SK-N-SH (cell line): ENCODE data around the gene MRPL53. TPM values are rescaled to one million over a fixed set of nuclear protein-coding genes. Genes with fewer than 3 reads are reported as not detected.

Source experiments
- CTCF ChIA-PET: fragments of 300-600, 350-600 bp; formaldehyde crosslinking; extraction: SDS; loops from one replicate; lab custom pipeline; 2021; lab: Yijun Ruan, JAX
- POLR2A ChIA-PET: fragments of 350-600 bp; sonication (Branson Sonifier 250); formaldehyde crosslinking; extraction: SDS; loops from one replicate; lab custom pipeline; 2020; ENCODE audit warnings: antibody characterized with exemption, inconsistent platforms; lab: Yijun Ruan, JAX
- DNase-seq: peaks from one replicate; pipeline ENCODE4 v3.0.0; 2012
- H2AFZ ChIP-seq: fragments of 200-600 bp; sonication (generic); 2 replicates; pipeline ENCODE4 v1.8.1; 2016; ENCODE audit warnings: antibody characterized with exemption, mild to moderate bottlenecking, low read depth
- H3F3A ChIP-seq: fragments of 200-600 bp; sonication (generic); replicated peaks from 2 replicates; pipeline ENCODE3; 2016; ENCODE audit warnings: antibody characterized with exemption, mild to moderate bottlenecking; ENCODE audit not compliant: insufficient read depth
- H3K27ac ChIP-seq, 2 experiments: fragments of 200-500 bp in 1 of 2; fragments of 200-600 bp in 1 of 2; sonication (Bioruptor generic) in 1 of 2; sonication (generic), shearing (Covaris generic) in 1 of 2; 2 replicates each; pipeline versions ENCODE4 v1.5.1 to v1.6.1; 2014 to 2016; ENCODE audit warnings: low read depth in 2 of 2, inconsistent platforms in 1 of 2, low read length in 1 of 2, mild to moderate bottlenecking in 1 of 2, mixed read lengths in 1 of 2
- H3K27me3 ChIP-seq: fragments of 200-600 bp; sonication (generic), shearing (Covaris generic); 2 replicates; pipeline ENCODE4 v1.6.1; 2016; ENCODE audit warnings: mixed run types; ENCODE audit not compliant: insufficient read depth
- H3K36me3 ChIP-seq, 2 experiments: fragments of 200-500 bp in 1 of 2; fragments of 200-600 bp in 1 of 2; sonication (Bioruptor generic) in 1 of 2; sonication (generic) in 1 of 2; replicated peaks in 1 of 2; 2 replicates each; pipeline versions ENCODE3 to v1.5.1; 2014 to 2016; ENCODE audit warnings: low read length in 1 of 2, mild to moderate bottlenecking in 1 of 2; ENCODE audit not compliant: insufficient read depth in 2 of 2, control insufficient read depth in 1 of 2
- H3K4me1 ChIP-seq, 2 experiments: fragments of 200-500 bp in 1 of 2; fragments of 200-600 bp in 1 of 2; sonication (Bioruptor generic) in 1 of 2; sonication (generic), shearing (Covaris generic) in 1 of 2; 2 replicates each; pipeline versions ENCODE4 v1.5.1 to v1.6.1; 2014 to 2016; ENCODE audit warnings: low read depth in 1 of 2, low read length in 1 of 2, mixed run types in 1 of 2; ENCODE audit not compliant: insufficient read depth in 2 of 2, control insufficient read depth in 1 of 2
- H3K4me2 ChIP-seq: fragments of 200-600 bp; sonication (generic), shearing (Covaris generic); 2 replicates; pipeline ENCODE4 v1.6.1; 2017; ENCODE audit warnings: mixed run types
- H3K4me3 ChIP-seq, 2 experiments: fragments of 200-500 bp in 1 of 2; fragments of 200-600 bp in 1 of 2; sonication (Bioruptor generic) in 1 of 2; sonication (generic), shearing (Covaris generic) in 1 of 2; 2 replicates each; pipeline versions ENCODE4 v1.5.1 to v1.8.1; 2014 to 2016; ENCODE audit warnings: low read depth in 2 of 2, inconsistent platforms in 1 of 2, low read length in 1 of 2, mild to moderate bottlenecking in 1 of 2, mixed read lengths in 1 of 2, moderate library complexity in 1 of 2
- H3K79me2 ChIP-seq: fragments of 200-600 bp; sonication (generic); 2 replicates; pipeline ENCODE4 v1.8.1; 2017; ENCODE audit warnings: mild to moderate bottlenecking; ENCODE audit not compliant: insufficient read depth
- H3K9ac ChIP-seq: fragments of 200-600 bp; sonication (generic); 2 replicates; pipeline ENCODE4 v1.6.1; 2017; ENCODE audit warnings: mixed run types
- H3K9me2 ChIP-seq: fragments of 200-600 bp; sonication (generic); 2 replicates; pipeline ENCODE4 v1.6.1; 2017; ENCODE audit warnings: mixed run types
- H3K9me3 ChIP-seq: fragments of 200-600 bp; sonication (generic); 2 replicates; pipeline ENCODE4 v1.6.1; 2017; ENCODE audit warnings: mixed run types, mild to moderate bottlenecking, moderate library complexity
- H4K20me1 ChIP-seq: fragments of 200-600 bp; sonication (generic); 2 replicates; pipeline ENCODE4 v1.6.1; 2017; ENCODE audit warnings: mild to moderate bottlenecking, mixed run types; ENCODE audit not compliant: insufficient read depth
- EZH2phosphoT487 ChIP-seq: fragments of 200-600 bp; sonication (generic); IDR thresholded peaks from 2 replicates; pipeline ENCODE4 v1.6.1; 2017; ENCODE audit warnings: low read depth, mixed run types, mild to moderate bottlenecking, antibody characterized with exemption, moderate library complexity, borderline replicate concordance
- FOXJ3 ChIP-seq: sonication (generic); formaldehyde crosslinking; IDR thresholded peaks from 2 replicates; pipeline ENCODE4 v1.5.1; 2020; ENCODE audit warnings: mild to moderate bottlenecking, missing genetic modification reagents
- GABPA ChIP-seq: IDR thresholded peaks from 2 replicates; pipeline ENCODE4 v1.4.0; 2012; ENCODE audit warnings: low read depth, mild to moderate bottlenecking
- GATA2 ChIP-seq: sonication (generic); formaldehyde crosslinking; IDR thresholded peaks from 2 replicates; pipeline ENCODE4 v1.5.0; 2020; ENCODE audit warnings: mild to moderate bottlenecking, missing genetic modification reagents
- JUND ChIP-seq: IDR thresholded peaks from 2 replicates; pipeline ENCODE4 v1.4.0; 2012
- MEF2A ChIP-seq: IDR thresholded peaks from 2 replicates; pipeline ENCODE4 v1.4.0; 2012; ENCODE audit warnings: low read depth, borderline replicate concordance
- NFIC ChIP-seq: IDR thresholded peaks from 2 replicates; pipeline ENCODE4 v1.4.0; 2012; ENCODE audit warnings: borderline replicate concordance
- PBX3 ChIP-seq: IDR thresholded peaks from 2 replicates; pipeline ENCODE4; 2012
- POLR2AphosphoS5 ChIP-seq: IDR thresholded peaks from 2 replicates; pipeline ENCODE4 v1.6.1; 2012; ENCODE audit warnings: low read depth, low read length
- RAD21 ChIP-seq: IDR thresholded peaks from 2 replicates; pipeline ENCODE4 v1.6.1; 2012; ENCODE audit warnings: mild to moderate bottlenecking, low read length
- RCOR1 ChIP-seq: fragments of 150-350 bp; IDR thresholded peaks from 2 replicates; pipeline ENCODE4 v1.6.1; 2017; ENCODE audit warnings: antibody characterized with exemption, low read length
- RFX5 ChIP-seq: IDR thresholded peaks from 2 replicates; pipeline ENCODE4 v1.6.1; 2012; ENCODE audit warnings: mild to moderate bottlenecking, improper control_type of control experiment, low read length
- SIN3A ChIP-seq: IDR thresholded peaks from 2 replicates; pipeline ENCODE4 v1.6.1; 2012; ENCODE audit warnings: low read depth, mild to moderate bottlenecking, low read length, moderate library complexity, borderline replicate concordance
- SMC3 ChIP-seq: IDR thresholded peaks from 2 replicates; pipeline ENCODE4 v1.6.1; 2012; ENCODE audit warnings: low read depth, low read length, improper control_type of control experiment
- TAF1 ChIP-seq: IDR thresholded peaks from 2 replicates; pipeline ENCODE4 v1.6.1; 2012; ENCODE audit warnings: low read depth, mild to moderate bottlenecking, low read length, moderate library complexity, borderline replicate concordance
- TCF12 ChIP-seq: IDR thresholded peaks from 2 replicates; pipeline ENCODE4 v1.4.0; 2012
- YY1 ChIP-seq: IDR thresholded peaks from 2 replicates; pipeline ENCODE4 v1.4.0; 2012; ENCODE audit warnings: low read depth, mild to moderate bottlenecking
- WGBS: methylation state at CpG from one replicate; pipeline ENCODE4 v1.1.6; 2017; ENCODE audit warnings: low lambda C conversion rate; 5-methylcytosine and 5-hydroxymethylcytosine counted together
- polyA plus RNA-seq, 3 experiments: library from polyadenylated mRNA; depleted of rRNA; stranded (reverse); fragments of >200 nt; gene quantifications; 2 replicates each; pipeline ENCODE4 v1.2.3, GENCODE V29; 2012
- TF ChIP-seq, protein P1 (sequence below): IDR thresholded peaks from 2 replicates; pipeline ENCODE4 v1.4.0; 2012; ENCODE audit warnings: low read depth, borderline replicate concordance
- TF ChIP-seq, protein P2 (sequence below): fragments of 150-350 bp; IDR thresholded peaks from 2 replicates; pipeline ENCODE4 v1.6.1; 2017; ENCODE audit warnings: antibody characterized with exemption, low read length, low read depth, borderline replicate concordance
- TF ChIP-seq, protein P3 (sequence below): fragments of 200-600 bp; sonication (generic); IDR thresholded peaks from 2 replicates; pipeline ENCODE4 v1.6.1; 2017; ENCODE audit warnings: antibody characterized with exemption, mild to moderate bottlenecking, moderate library complexity
- TF ChIP-seq, protein P4 (sequence below): fragments of 150-350 bp; IDR thresholded peaks from 2 replicates; pipeline ENCODE4 v1.6.1; 2016; ENCODE audit warnings: mild to moderate bottlenecking, low read depth, low read length
- TF ChIP-seq, protein P5 (sequence below): IDR thresholded peaks from 2 replicates; pipeline ENCODE4 v1.4.0; 2012; ENCODE audit warnings: low read depth

Gene MRPL53
- polyA plus RNA-seq, 1 of the 3 experiments (the other 2 are of a cell fraction) = 95.0 TPM

- DNase-seq = peak; percentile 93
- CTCF ChIA-PET = interaction anchor here (0.6 to 7.5 kb wide), 31 partner anchors 9 to 161 kb away, joined by 3 to 116 read pairs (median 6); partner anchors contain the start of genes AUP1, DQX1, HTRA2 and LBX2
- peak within 1 kb of the TSS; percentile 86 for H2AFZ ChIP-seq
- POLR2A ChIA-PET = interaction anchor here (0.6 to 3.5 kb wide), 15 partner anchors 10 to 106 kb away, joined by 3 to 24 read pairs (median 8); partner anchors contain the start of genes AUP1, C2orf81, HTRA2 and INO80B
- H3F3A ChIP-seq = peaks cover 3% of the 10 kb centered on the region
- peaks cover 8 to 15% of the 10 kb centered on the region in 2 experiments for H3K36me3 ChIP-seq
- no peaks in the 10 kb centered on the region for H3K9me3 ChIP-seq
- peak within 1 kb of the TSS; percentile 70 to 97 for H3K4me3 ChIP-seq
- peak within 1 kb of the TSS; percentile 79 for H3K9ac ChIP-seq
- H3K9me2 ChIP-seq = no peaks in the 10 kb centered on the region
- H3K27ac ChIP-seq = peak within 1 kb of the TSS; percentile 79 to 91
- H4K20me1 ChIP-seq = no peaks in the 10 kb centered on the region
- H3K27me3 ChIP-seq = no peaks in the 10 kb centered on the region
- 1% methylated on average over 28 of the region's 50 CpGs for WGBS
- peak within 1 kb of the TSS; percentile 86 for H3K4me2 ChIP-seq
- H3K4me1 ChIP-seq = peaks cover 13 to 16% of the 10 kb centered on the region in 2 experiments; a peak in 3 of 4 replicates
- H3K79me2 ChIP-seq = peaks cover 76% of the 10 kb centered on the region
- TF ChIP-seq RFX5 (no peak), JUND (no peak), RCOR1 (peak; percentile 5; the same call in 1 of the 2 replicates), GABPA (peak; percentile 94), POLR2AphosphoS5 (peak; percentile 89), GATA2 (CRISPR knock-in tag) (no peak; the same call in 1 of the 2 replicates), TAF1 (no peak; the same call in 1 of the 2 replicates), PBX3 (no peak), FOXJ3 (CRISPR knock-in tag) (peak; percentile 48; the same call in 1 of the 2 replicates), SIN3A (no peak; the same call in 1 of the 2 replicates), SMC3 (peak; percentile 91), RAD21 (peak; percentile 84), YY1 (peak; percentile 99), TCF12 (peak; percentile 39; the same call in 1 of the 2 replicates), EZH2phosphoT487 (no peak), MEF2A (no peak), NFIC (peak; percentile 9; the same call in 1 of the 2 replicates)
- TF ChIP-seq, protein P1, sequence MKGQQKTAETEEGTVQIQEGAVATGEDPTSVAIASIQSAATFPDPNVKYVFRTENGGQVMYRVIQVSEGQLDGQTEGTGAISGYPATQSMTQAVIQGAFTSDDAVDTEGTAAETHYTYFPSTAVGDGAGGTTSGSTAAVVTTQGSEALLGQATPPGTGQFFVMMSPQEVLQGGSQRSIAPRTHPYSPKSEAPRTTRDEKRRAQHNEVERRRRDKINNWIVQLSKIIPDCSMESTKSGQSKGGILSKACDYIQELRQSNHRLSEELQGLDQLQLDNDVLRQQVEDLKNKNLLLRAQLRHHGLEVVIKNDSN = no peak
- TF ChIP-seq, protein P2, sequence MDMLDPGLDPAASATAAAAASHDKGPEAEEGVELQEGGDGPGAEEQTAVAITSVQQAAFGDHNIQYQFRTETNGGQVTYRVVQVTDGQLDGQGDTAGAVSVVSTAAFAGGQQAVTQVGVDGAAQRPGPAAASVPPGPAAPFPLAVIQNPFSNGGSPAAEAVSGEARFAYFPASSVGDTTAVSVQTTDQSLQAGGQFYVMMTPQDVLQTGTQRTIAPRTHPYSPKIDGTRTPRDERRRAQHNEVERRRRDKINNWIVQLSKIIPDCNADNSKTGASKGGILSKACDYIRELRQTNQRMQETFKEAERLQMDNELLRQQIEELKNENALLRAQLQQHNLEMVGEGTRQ = no peak
- TF ChIP-seq, protein P3, sequence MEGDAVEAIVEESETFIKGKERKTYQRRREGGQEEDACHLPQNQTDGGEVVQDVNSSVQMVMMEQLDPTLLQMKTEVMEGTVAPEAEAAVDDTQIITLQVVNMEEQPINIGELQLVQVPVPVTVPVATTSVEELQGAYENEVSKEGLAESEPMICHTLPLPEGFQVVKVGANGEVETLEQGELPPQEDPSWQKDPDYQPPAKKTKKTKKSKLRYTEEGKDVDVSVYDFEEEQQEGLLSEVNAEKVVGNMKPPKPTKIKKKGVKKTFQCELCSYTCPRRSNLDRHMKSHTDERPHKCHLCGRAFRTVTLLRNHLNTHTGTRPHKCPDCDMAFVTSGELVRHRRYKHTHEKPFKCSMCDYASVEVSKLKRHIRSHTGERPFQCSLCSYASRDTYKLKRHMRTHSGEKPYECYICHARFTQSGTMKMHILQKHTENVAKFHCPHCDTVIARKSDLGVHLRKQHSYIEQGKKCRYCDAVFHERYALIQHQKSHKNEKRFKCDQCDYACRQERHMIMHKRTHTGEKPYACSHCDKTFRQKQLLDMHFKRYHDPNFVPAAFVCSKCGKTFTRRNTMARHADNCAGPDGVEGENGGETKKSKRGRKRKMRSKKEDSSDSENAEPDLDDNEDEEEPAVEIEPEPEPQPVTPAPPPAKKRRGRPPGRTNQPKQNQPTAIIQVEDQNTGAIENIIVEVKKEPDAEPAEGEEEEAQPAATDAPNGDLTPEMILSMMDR = peak; percentile 93
- TF ChIP-seq, protein P4, sequence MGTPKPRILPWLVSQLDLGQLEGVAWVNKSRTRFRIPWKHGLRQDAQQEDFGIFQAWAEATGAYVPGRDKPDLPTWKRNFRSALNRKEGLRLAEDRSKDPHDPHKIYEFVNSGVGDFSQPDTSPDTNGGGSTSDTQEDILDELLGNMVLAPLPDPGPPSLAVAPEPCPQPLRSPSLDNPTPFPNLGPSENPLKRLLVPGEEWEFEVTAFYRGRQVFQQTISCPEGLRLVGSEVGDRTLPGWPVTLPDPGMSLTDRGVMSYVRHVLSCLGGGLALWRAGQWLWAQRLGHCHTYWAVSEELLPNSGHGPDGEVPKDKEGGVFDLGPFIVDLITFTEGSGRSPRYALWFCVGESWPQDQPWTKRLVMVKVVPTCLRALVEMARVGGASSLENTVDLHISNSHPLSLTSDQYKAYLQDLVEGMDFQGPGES = no peak
- TF ChIP-seq, protein P5, sequence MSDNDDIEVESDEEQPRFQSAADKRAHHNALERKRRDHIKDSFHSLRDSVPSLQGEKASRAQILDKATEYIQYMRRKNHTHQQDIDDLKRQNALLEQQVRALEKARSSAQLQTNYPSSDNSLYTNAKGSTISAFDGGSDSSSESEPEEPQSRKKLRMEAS = peak; percentile 39
Observed at GRCh38 chr2:74482801-74483674, 10.6 kb upstream of the MRPL53 start, which contains the start of the genes CCDC142 and TTC31. Gene CCDC142, minus strand, starts transcription at chr2:74482998. Its CDS starts 161 bp downstream, at chr2:74482837. Gene TTC31, plus strand, starts transcription at chr2:74483081. Its CDS starts 15 bp downstream, at chr2:74483096.
